ENCODE data around the gene RHOT2.
A peak's percentile ranks its signal among the peaks of the same experiment; 100 is the strongest.

RHOT2 gene

DNA sequence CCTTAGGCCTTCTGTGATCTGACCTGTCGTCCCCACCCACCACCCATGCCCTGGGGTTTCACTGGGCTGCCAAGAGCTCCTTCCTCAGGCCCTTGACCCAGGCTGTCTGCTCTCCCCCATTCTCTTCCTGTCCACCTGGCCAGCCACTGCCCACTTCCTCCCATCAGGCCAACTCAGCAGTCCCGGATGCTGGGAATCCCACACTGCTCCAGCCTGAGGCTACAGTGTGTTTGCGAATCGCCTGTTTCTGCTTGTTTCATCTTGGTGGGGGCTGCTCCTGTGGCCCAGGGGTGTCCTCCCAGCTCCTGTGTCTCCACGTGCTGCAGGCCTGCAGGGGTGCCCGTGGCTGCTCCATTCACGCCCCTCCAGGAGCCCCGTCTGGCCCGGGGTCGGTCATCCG is 46.1 kb downstream of the RHOT2 start:
- no peak for DNase-seq (ENCODE audit: low read depth)
- H3K4me3 ChIP-seq (ENCODE audit: low read depth, low read length) = no peak overlapping the region
- no peak for TF ChIP-seq MAX (IDR thresholded peaks at IDR 0.05; ENCODE audit: low read depth, low read length)
- no peak for TF ChIP-seq CTCF (IDR thresholded peaks at IDR 0.05; ENCODE audit: low read depth, low read length)
- no peak for TF ChIP-seq POLR2A (IDR thresholded peaks at IDR 0.05; ENCODE audit: extremely low read depth, insufficient read length)
- TF ChIP-seq MYC (IDR thresholded peaks at IDR 0.05; ENCODE audit: low read depth, low read length) = no peak

DNA sequence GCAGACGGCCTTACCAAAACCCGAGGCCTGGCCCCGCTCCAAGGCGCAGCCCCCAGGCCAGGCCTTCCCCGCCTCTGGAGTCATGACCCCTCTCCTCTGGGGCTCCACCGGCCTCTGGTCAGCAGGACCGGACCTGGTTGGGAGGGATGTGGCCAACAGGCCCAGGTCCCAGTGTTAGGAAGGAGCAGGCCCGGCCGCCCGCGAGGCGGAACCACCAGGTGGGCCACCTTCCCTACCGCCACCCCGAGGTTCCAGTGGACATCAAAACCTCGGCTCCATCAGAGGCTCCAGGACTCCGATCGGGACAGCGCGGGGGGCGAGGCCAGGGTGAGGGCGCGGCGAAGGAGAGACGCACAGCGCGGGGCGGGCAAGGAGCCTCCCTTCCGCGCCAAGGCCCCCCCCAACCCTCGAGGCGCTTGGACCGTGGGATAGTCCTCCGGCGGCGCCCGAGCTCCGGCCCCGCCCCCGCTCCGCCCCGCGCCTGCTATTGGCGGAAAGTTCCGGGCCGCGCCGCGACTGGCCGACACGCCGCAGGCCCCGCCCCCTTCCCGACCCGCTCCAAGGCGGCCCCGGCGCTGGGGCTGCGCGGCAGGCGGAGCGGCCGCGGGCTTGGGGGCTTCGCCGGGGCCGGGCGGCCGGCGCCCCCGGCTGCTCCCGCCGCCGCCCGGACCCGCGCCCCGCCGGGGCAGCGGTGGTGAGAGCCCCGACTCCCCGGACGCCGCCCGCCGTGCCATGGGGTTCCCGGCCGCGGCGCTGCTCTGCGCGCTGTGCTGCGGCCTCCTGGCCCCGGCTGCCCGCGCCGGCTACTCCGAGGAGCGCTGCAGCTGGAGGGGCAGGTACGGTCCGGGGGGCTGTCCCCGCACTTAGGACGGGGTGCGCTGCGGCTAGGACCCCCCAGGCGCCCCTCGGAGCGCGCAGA is 46.9 kb downstream of the RHOT2 start, which contains the start of gene METRN:
TSS of gene METRN (plus strand) at position 561 of the 919 bp plus-strand sequence. CDS start at position 733, 172 bp downstream.
- peak; percentile 84 for DNase-seq (ENCODE audit: low read depth)
- H3K4me3 ChIP-seq (ENCODE audit: low read depth, low read length) = no peak within 1 kb of the TSS
- TF ChIP-seq POLR2A (IDR thresholded peaks at IDR 0.05; ENCODE audit: extremely low read depth, insufficient read length) (no peak), MAX (IDR thresholded peaks at IDR 0.05; ENCODE audit: low read depth, low read length) (no peak), MYC (IDR thresholded peaks at IDR 0.05; ENCODE audit: low read depth, low read length) (no peak), CTCF (IDR thresholded peaks at IDR 0.05; ENCODE audit: low read depth, low read length) (no peak)

DNA sequence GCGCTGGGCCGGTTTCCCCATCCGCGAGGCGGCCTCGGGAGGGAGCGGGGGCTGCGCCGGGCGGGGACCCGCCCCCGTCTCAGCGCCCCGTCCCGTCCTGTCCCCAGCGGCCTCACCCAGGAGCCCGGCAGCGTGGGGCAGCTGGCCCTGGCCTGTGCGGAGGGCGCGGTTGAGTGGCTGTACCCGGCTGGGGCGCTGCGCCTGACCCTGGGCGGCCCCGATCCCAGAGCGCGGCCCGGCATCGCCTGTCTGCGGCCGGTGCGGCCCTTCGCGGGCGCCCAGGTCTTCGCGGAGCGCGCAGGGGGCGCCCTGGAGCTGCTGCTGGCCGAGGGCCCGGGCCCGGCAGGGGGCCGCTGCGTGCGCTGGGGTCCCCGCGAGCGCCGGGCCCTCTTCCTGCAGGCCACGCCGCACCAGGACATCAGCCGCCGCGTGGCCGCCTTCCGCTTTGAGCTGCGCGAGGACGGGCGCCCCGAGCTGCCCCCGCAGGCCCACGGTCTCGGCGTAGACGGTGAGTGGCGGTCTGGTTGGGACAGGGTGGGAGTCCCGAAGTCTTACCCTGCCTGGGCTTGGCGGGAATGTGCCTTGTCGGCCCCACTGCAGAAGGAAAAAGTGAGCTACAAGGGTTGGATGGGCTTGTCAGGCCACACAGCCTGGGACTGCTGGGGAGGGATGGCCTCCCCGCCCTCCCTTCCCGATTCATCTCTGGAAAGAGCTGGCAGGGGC is 47.7 kb downstream of the RHOT2 start:
- peak; percentile 56; the same call in 1 of the 2 replicates for TF ChIP-seq MAX (IDR thresholded peaks at IDR 0.05; ENCODE audit: low read depth, low read length)
- no peak for TF ChIP-seq CTCF (IDR thresholded peaks at IDR 0.05; ENCODE audit: low read depth, low read length)
- no peak for TF ChIP-seq POLR2A (IDR thresholded peaks at IDR 0.05; ENCODE audit: extremely low read depth, insufficient read length)
- peak; percentile 55; the same call in 1 of the 2 replicates for TF ChIP-seq MYC (IDR thresholded peaks at IDR 0.05; ENCODE audit: low read depth, low read length)
- H3K4me3 ChIP-seq (ENCODE audit: low read depth, low read length) = no peak overlapping the region
- peak; percentile 51 for DNase-seq (ENCODE audit: low read depth)

- no peak for TF ChIP-seq CTCF (IDR thresholded peaks at IDR 0.05; ENCODE audit: low read depth, low read length)
- no peak for TF ChIP-seq MYC (IDR thresholded peaks at IDR 0.05; ENCODE audit: low read depth, low read length)
- TF ChIP-seq MAX (IDR thresholded peaks at IDR 0.05; ENCODE audit: low read depth, low read length) = no peak
- no peak for TF ChIP-seq POLR2A (IDR thresholded peaks at IDR 0.05; ENCODE audit: extremely low read depth, insufficient read length)
- no peak overlapping the region for H3K4me3 ChIP-seq (ENCODE audit: low read depth, low read length)
- DNase-seq (ENCODE audit: low read depth) = no peak
Measured at GRCh38 chr16:716200-716568, 48.3 kb downstream of the RHOT2 start.

DNA sequence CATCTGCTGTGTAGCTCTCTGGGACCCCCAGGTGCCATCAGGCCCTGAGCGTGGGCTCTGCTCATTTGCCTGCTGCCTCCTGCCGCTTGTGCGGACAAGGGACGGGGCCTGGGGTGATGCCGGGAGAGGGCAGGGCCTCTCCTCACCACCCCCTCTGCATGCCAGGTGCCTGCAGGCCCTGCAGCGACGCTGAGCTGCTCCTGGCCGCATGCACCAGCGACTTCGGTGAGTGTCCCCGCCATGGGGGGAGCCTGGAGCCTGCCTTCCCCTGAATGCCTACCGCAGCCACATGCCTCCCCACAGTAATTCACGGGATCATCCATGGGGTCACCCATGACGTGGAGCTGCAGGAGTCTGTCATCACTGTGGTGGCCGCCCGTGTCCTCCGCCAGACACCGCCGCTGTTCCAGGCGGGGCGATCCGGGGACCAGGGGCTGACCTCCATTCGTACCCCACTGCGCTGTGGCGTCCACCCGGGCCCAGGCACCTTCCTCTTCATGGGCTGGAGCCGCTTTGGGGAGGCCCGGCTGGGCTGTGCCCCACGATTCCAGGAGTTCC is 48.9 kb downstream of the RHOT2 start:
- no peak for TF ChIP-seq CTCF (IDR thresholded peaks at IDR 0.05; ENCODE audit: low read depth, low read length)
- no peak for TF ChIP-seq POLR2A (IDR thresholded peaks at IDR 0.05; ENCODE audit: extremely low read depth, insufficient read length)
- no peak for TF ChIP-seq MYC (IDR thresholded peaks at IDR 0.05; ENCODE audit: low read depth, low read length)
- no peak for TF ChIP-seq MAX (IDR thresholded peaks at IDR 0.05; ENCODE audit: low read depth, low read length)
- no peak overlapping the region for H3K4me3 ChIP-seq (ENCODE audit: low read depth, low read length)
- DNase-seq (ENCODE audit: low read depth) = no peak

Data from NB4 (cell line).